HepG2 (cell line): ENCODE data around the gene GABBR2. TPM values are rescaled to one million over a fixed set of nuclear protein-coding genes. Genes with fewer than 3 reads are reported as not detected.
A peak's percentile ranks its signal among the peaks of the same experiment; 100 is the strongest.

Experiments used
- ATAC-seq: fragments of 200-7000 bp; cut with Tn5 transposase; 3 replicates; pipeline ENCODE4 v1.9.1; 2020; ENCODE audit warnings: mild to moderate bottlenecking, moderate library complexity
- BruUV-seq: library from RNA; stranded (reverse); fragments of 400-500 nt; replicated peaks from 2 replicates; lab custom pipeline; 2021; lab: Mats Ljungman, UMichigan
- CTCF ChIA-PET: fragments of 300-600 bp; formaldehyde crosslinking; extraction: SDS; loops from one replicate; lab custom pipeline; 2021; ENCODE audit warnings: low total read pairs, inconsistent platforms, low intra/inter-chr PET ratio; lab: Yijun Ruan, JAX
- POLR2A ChIA-PET: fragments of 350-600 bp; sonication (Branson Sonifier 250); formaldehyde crosslinking; loops from one replicate; lab custom pipeline; 2020; ENCODE audit warnings: antibody characterized with exemption, inconsistent platforms; lab: Yijun Ruan, JAX
- DNase-seq: peaks from one replicate; pipeline ENCODE4 v3.0.0-alpha.2; 2015; ENCODE audit warnings: low spot score
- FAIRE-seq: peaks from 3 replicates; lab custom pipeline; 2011; peaks lifted over from hg19 to GRCh38; lab: Jason Lieb, UNC
- H2AFZ ChIP-seq: one replicate; pipeline ENCODE4 v1.6.1; 2011; ENCODE audit warnings: low read length, inconsistent platforms
- H3K27ac ChIP-seq: fragments of 300-600 bp; 3 replicates; pipeline ENCODE4 v1.8.0; 2011; ENCODE audit warnings: mixed run types, mild to moderate bottlenecking, mixed read lengths, low read length, inconsistent platforms; ENCODE audit not compliant: insufficient read depth; ENCODE audit errors: extremely low read length
- H3K27me3 ChIP-seq, 2 experiments: fragments of 200-600 bp in 1 of 2; 2 replicates in 1 of 2; 3 replicates in 1 of 2; pipeline versions ENCODE4 v1.6.0 to v1.8.0; 2011; ENCODE audit warnings: low read length in 2 of 2, mild to moderate bottlenecking in 2 of 2, moderate library complexity in 2 of 2, inconsistent platforms in 1 of 2; ENCODE audit not compliant: insufficient read depth in 2 of 2, control insufficient read depth in 1 of 2
- H3K36me3 ChIP-seq, 2 experiments: fragments of 200-600 bp in 1 of 2; replicated peaks in 1 of 2; 2 replicates in 1 of 2; 3 replicates in 1 of 2; pipeline versions ENCODE4 v1.5.1 to v1.8.0; 2011; ENCODE audit warnings: low read length in 2 of 2, inconsistent platforms in 1 of 2; ENCODE audit not compliant: insufficient read depth in 2 of 2, control insufficient read depth in 1 of 2
- H3K4me1 ChIP-seq: 2 replicates; pipeline ENCODE4 v1.5.1; 2012; ENCODE audit warnings: low read length, inconsistent platforms; ENCODE audit not compliant: insufficient read depth
- H3K4me2 ChIP-seq: 2 replicates; pipeline ENCODE4 v1.6.0; 2011; ENCODE audit warnings: low read depth, low read length, inconsistent platforms
- H3K4me3 ChIP-seq, 3 experiments: fragments of 200-600 bp in 1 of 3; sonication (generic), shearing (Covaris generic) in 1 of 3; replicated peaks in 1 of 3; 2 replicates each; pipeline ENCODE4 v1.5.1; 2011 to 2016; ENCODE audit warnings: low read length in 3 of 3, inconsistent platforms in 2 of 3, low read depth in 2 of 3, mild to moderate bottlenecking in 2 of 3, control low read depth in 1 of 3, mixed read lengths in 1 of 3; ENCODE audit not compliant: insufficient read depth in 1 of 3
- H3K79me2 ChIP-seq: one replicate; pipeline ENCODE4 v1.6.1; 2011; ENCODE audit warnings: low read length, inconsistent platforms; ENCODE audit not compliant: insufficient read depth
- H3K9ac ChIP-seq: 2 replicates; pipeline ENCODE4 v1.6.0; 2011; ENCODE audit warnings: mild to moderate bottlenecking, low read depth, low read length, inconsistent platforms; ENCODE audit not compliant: insufficient read depth
- H3K9me3 ChIP-seq: 2 replicates; pipeline ENCODE4 v1.5.1; 2012; ENCODE audit warnings: mild to moderate bottlenecking, low read length
- H4K20me1 ChIP-seq: 2 replicates; pipeline ENCODE4 v1.6.0; 2011; ENCODE audit warnings: inconsistent platforms, mild to moderate bottlenecking, low read length, moderate library complexity; ENCODE audit not compliant: insufficient read depth
- ARHGAP35 ChIP-seq: sonication (generic); formaldehyde crosslinking; IDR thresholded peaks from 2 replicates; pipeline ENCODE4 v1.9.0; 2022; ENCODE audit warnings: mild to moderate bottlenecking, inconsistent platforms, moderate library complexity, missing genetic modification reagents, borderline replicate concordance
- ARID3A ChIP-seq: IDR thresholded peaks from 2 replicates; pipeline ENCODE4 v1.6.1; 2012; ENCODE audit warnings: low read depth, low read length, improper control_type of control experiment
- ATF7 ChIP-seq, 2 experiments: fragments of 450-650 bp in 1 of 2; sonication (generic) in 1 of 2; formaldehyde crosslinking in 1 of 2; IDR thresholded peaks; 2 replicates each; pipeline versions ENCODE4 v1.4.0 to v1.6.1; 2016 to 2020; ENCODE audit warnings: antibody characterized with exemption in 1 of 2, mild to moderate bottlenecking in 1 of 2, missing genetic modification reagents in 1 of 2
- CHD4 ChIP-seq: fragments of 200-600 bp; sonication (generic); IDR thresholded peaks from 2 replicates; pipeline ENCODE4 v1.7.0; 2017; ENCODE audit warnings: mild to moderate bottlenecking, low read length, borderline replicate concordance
- DMAP1 ChIP-seq: IDR thresholded peaks from 2 replicates; pipeline ENCODE4 v1.6.1; 2016
- FOSL2 ChIP-seq: sonication (generic); formaldehyde crosslinking; IDR thresholded peaks from 2 replicates; pipeline ENCODE4 v1.4.0; 2020; ENCODE audit warnings: missing genetic modification reagents
- HMGA1 ChIP-seq: sonication (generic); formaldehyde crosslinking; conservative IDR thresholded peaks from 2 replicates; pipeline ENCODE4 v1.4.0; 2020; ENCODE audit warnings: missing genetic modification reagents
- MBD4 ChIP-seq: IDR thresholded peaks from 2 replicates; pipeline ENCODE4 v1.6.1; 2012; ENCODE audit warnings: low read length, inconsistent platforms, borderline replicate concordance
- PHF21A ChIP-seq: sonication (generic); formaldehyde crosslinking; IDR thresholded peaks from 2 replicates; pipeline ENCODE4 v1.5.0; 2020; ENCODE audit warnings: mild to moderate bottlenecking, missing genetic modification reagents
- RFX1 ChIP-seq: fragments of 450-650 bp; IDR thresholded peaks from 2 replicates; pipeline ENCODE4 v1.6.1; 2017
- SRSF4 ChIP-seq: fragments of 200-400 bp; formaldehyde crosslinking; IDR thresholded peaks from one replicate; pipeline ENCODE4 v1.6.1; 2018; ENCODE audit warnings: mild to moderate bottlenecking, low read depth, low read length, moderate library complexity; ENCODE audit not compliant: poor library complexity, severe bottlenecking
- U2AF2 ChIP-seq: fragments of 200-400 bp; formaldehyde crosslinking; IDR thresholded peaks from 2 replicates; pipeline ENCODE4 v1.6.1; 2017; ENCODE audit warnings: low read depth, mild to moderate bottlenecking, low read length
- ZBTB26 ChIP-seq: IDR thresholded peaks from 2 replicates; pipeline ENCODE4 v1.6.1; 2016; ENCODE audit warnings: missing compliant biosample characterization, missing genetic modification reagents, borderline replicate concordance
- ZMYM2 ChIP-seq: sonication (generic); formaldehyde crosslinking; IDR thresholded peaks from 2 replicates; pipeline ENCODE4 v1.8.0; 2022; ENCODE audit warnings: mild to moderate bottlenecking, missing genetic modification reagents
- ZNF451 ChIP-seq: sonication (generic); formaldehyde crosslinking; IDR thresholded peaks from 2 replicates; pipeline ENCODE4 v1.5.0; 2020; ENCODE audit warnings: mild to moderate bottlenecking, missing genetic modification reagents
- ZNF816 ChIP-seq: sonication (generic); formaldehyde crosslinking; IDR thresholded peaks from 2 replicates; pipeline ENCODE4 v1.8.0; 2022; ENCODE audit warnings: missing genetic modification reagents, mild to moderate bottlenecking, borderline replicate concordance
- WGBS: methylation state at CpG from one replicate; pipeline ENCODE4 v1.1.6; 2017; ENCODE audit warnings: low lambda C conversion rate; 5-methylcytosine and 5-hydroxymethylcytosine counted together
- in situ Hi-C: cut with HindIII; loops from 2 replicates; pipeline ENCODE4 v1.10.0; 2017; ENCODE audit warnings: low pct_unique_long_range_greater_than_20kb; ENCODE audit not compliant: extremely low pct_ligation_motif_present
- intact Hi-C: fragments of 100-400 bp; cut with micrococcal nuclease; formaldehyde crosslinking; loops from one replicate; pipeline ENCODE4 v1.10.0; 2022; ENCODE audit not compliant: unreplicated experiment
- polyA plus RNA-seq, 8 experiments: library from polyadenylated mRNA; depleted of rRNA in 3 of 8; stranded (reverse) in 7 of 8; unstranded in 1 of 8; fragments of >200 nt; fragmentation: Illumina TruSeq in 4 of 8; extraction: Trizol in 4 of 8; gene quantifications; 2 replicates each; pipeline versions ENCODE4 v1.2.1 to v1.2.3, GENCODE V29; 2011 to 2016; ENCODE audit warnings: low read depth in 4 of 8, missing spikeins in 1 of 8, mixed read lengths in 1 of 8; ENCODE audit not compliant: insufficient read depth in 1 of 8
- total RNA-seq, 5 experiments: library from RNA; depleted of rRNA; stranded (reverse); fragments of >200 nt; fragmentation: Illumina TruSeq; extraction: Trizol; gene quantifications; 2 replicates each; pipeline ENCODE4 v1.2.3, GENCODE V29; 2016; ENCODE audit warnings: low read depth in 1 of 5

The GABBR2 gene
- total and polyA plus RNA-seq, 2 of the 13 experiments (the other 11 are each of a cell fraction or from before 2014, with no cell fraction given) = 0.02 TPM; not detected in 1

GRCh38 chr9:98360176-98360708, 348.5 kb downstream of the GABBR2 start:
- peak; percentile 55; the same call in 1 of the 2 replicates for TF ChIP-seq RFX1
- no peak for TF ChIP-seq PHF21A (CRISPR knock-in tag)
- TF ChIP-seq, all 625 proteins: peak for 1
- H3K27ac ChIP-seq = no peak overlapping the region
- no peaks in the 10 kb centered on the region for H3K79me2 ChIP-seq
- H3K4me2 ChIP-seq = no peak overlapping the region
- FAIRE-seq (no peak), DNase-seq (no peak), ATAC-seq (no peak)
- H4K20me1 ChIP-seq = no peaks in the 10 kb centered on the region
- peaks cover 7% of the 10 kb centered on the region for H3K9me3 ChIP-seq
- no peak overlapping the region for H2AFZ ChIP-seq
- WGBS = 3% methylated on average over 2 of the region's 2 CpGs
- in situ Hi-C loops = no loop called here
- intact Hi-C loops = no loop called here
- ChIA-PET POLR2A (no interaction called here), CTCF (no interaction called here)
- no peaks in the 10 kb centered on the region for H3K4me1 ChIP-seq
- no peak overlapping the region for H3K4me3 ChIP-seq
- no peak overlapping the region for H3K9ac ChIP-seq
- peaks cover 0 to 12% of the 10 kb centered on the region in 2 experiments; a peak in 1 of 5 replicates for H3K27me3 ChIP-seq
- no peaks in the 10 kb centered on the region for H3K36me3 ChIP-seq
- no TSS peak for BruUV-seq

- CTCF ChIA-PET = no interaction called here
- FAIRE-seq (no peak), ATAC-seq (no peak), DNase-seq (no peak)
- Histone ChIP-seq H3K9ac (no peak overlapping the region), H2AFZ (no peak overlapping the region), H3K4me1 (no peaks in the 10 kb centered on the region), H3K27me3 (peaks cover 0 to 12% of the 10 kb centered on the region in 2 experiments; a peak in 1 of 5 replicates), H4K20me1 (no peaks in the 10 kb centered on the region), H3K79me2 (no peaks in the 10 kb centered on the region), H3K9me3 (peaks cover under 1% of the 10 kb centered on the region; the same call in 1 of the 2 replicates), H3K4me3 (no peak overlapping the region), H3K4me2 (no peak overlapping the region), H3K36me3 (no peaks in the 10 kb centered on the region), H3K27ac (no peak overlapping the region)
- POLR2A ChIA-PET = no interaction called here
- BruUV-seq = no TSS peak
- 38% methylated on average over 7 of the region's 8 CpGs for WGBS
- TF ChIP-seq DMAP1 (CRISPR knock-in tag) (no peak), SRSF4 (no peak), ZBTB26 (CRISPR knock-in tag) (no peak), CHD4 (no peak), ARID3A (no peak), ZNF451 (no peak), MBD4 (no peak), ARHGAP35 (CRISPR knock-in tag) (no peak), ZMYM2 (CRISPR knock-in tag) (no peak), ZNF816 (CRISPR knock-in tag) (no peak), FOSL2 (no peak), HMGA1 (CRISPR knock-in tag) (no peak), U2AF2 (no peak), ATF7 (IDR thresholded peaks at IDR 0.05) (no peak), ATF7 (CRISPR knock-in tag; IDR thresholded peaks at IDR 0.05) (no peak)
- in situ Hi-C loops = no loop called here
- intact Hi-C loops = no loop called here
These were observed 349.2 kb downstream of the GABBR2 start for GRCh38 chr9:98359569-98359968.
